SK-N-SH (cell line): ENCODE results near the gene TEKT2. TPM values are rescaled to one million over a fixed set of nuclear protein-coding genes. Genes with fewer than 3 reads are reported as not detected.

Source experiments
- CTCF ChIA-PET: fragments of 300-600, 350-600 bp; formaldehyde crosslinking; extraction: SDS; loops from one replicate; lab custom pipeline; 2021; lab: Yijun Ruan, JAX
- POLR2A ChIA-PET: fragments of 350-600 bp; sonication (Branson Sonifier 250); formaldehyde crosslinking; extraction: SDS; loops from one replicate; lab custom pipeline; 2020; ENCODE audit warnings: antibody characterized with exemption, inconsistent platforms; lab: Yijun Ruan, JAX
- DNase-seq: peaks from one replicate; pipeline ENCODE4 v3.0.0; 2012
- H2AFZ ChIP-seq: fragments of 200-600 bp; sonication (generic); 2 replicates; pipeline ENCODE4 v1.8.1; 2016; ENCODE audit warnings: antibody characterized with exemption, mild to moderate bottlenecking, low read depth
- H3F3A ChIP-seq: fragments of 200-600 bp; sonication (generic); replicated peaks from 2 replicates; pipeline ENCODE3; 2016; ENCODE audit warnings: antibody characterized with exemption, mild to moderate bottlenecking; ENCODE audit not compliant: insufficient read depth
- H3K27ac ChIP-seq, 2 experiments: fragments of 200-500 bp in 1 of 2; fragments of 200-600 bp in 1 of 2; sonication (Bioruptor generic) in 1 of 2; sonication (generic), shearing (Covaris generic) in 1 of 2; 2 replicates each; pipeline versions ENCODE4 v1.5.1 to v1.6.1; 2014 to 2016; ENCODE audit warnings: low read depth in 2 of 2, inconsistent platforms in 1 of 2, low read length in 1 of 2, mild to moderate bottlenecking in 1 of 2, mixed read lengths in 1 of 2
- H3K27me3 ChIP-seq: fragments of 200-600 bp; sonication (generic), shearing (Covaris generic); 2 replicates; pipeline ENCODE4 v1.6.1; 2016; ENCODE audit warnings: mixed run types; ENCODE audit not compliant: insufficient read depth
- H3K36me3 ChIP-seq, 2 experiments: fragments of 200-500 bp in 1 of 2; fragments of 200-600 bp in 1 of 2; sonication (Bioruptor generic) in 1 of 2; sonication (generic) in 1 of 2; replicated peaks in 1 of 2; 2 replicates each; pipeline versions ENCODE3 to v1.5.1; 2014 to 2016; ENCODE audit warnings: low read length in 1 of 2, mild to moderate bottlenecking in 1 of 2; ENCODE audit not compliant: insufficient read depth in 2 of 2, control insufficient read depth in 1 of 2
- H3K4me1 ChIP-seq, 2 experiments: fragments of 200-500 bp in 1 of 2; fragments of 200-600 bp in 1 of 2; sonication (Bioruptor generic) in 1 of 2; sonication (generic), shearing (Covaris generic) in 1 of 2; 2 replicates each; pipeline versions ENCODE4 v1.5.1 to v1.6.1; 2014 to 2016; ENCODE audit warnings: low read depth in 1 of 2, low read length in 1 of 2, mixed run types in 1 of 2; ENCODE audit not compliant: insufficient read depth in 2 of 2, control insufficient read depth in 1 of 2
- H3K4me2 ChIP-seq: fragments of 200-600 bp; sonication (generic), shearing (Covaris generic); 2 replicates; pipeline ENCODE4 v1.6.1; 2017; ENCODE audit warnings: mixed run types
- H3K4me3 ChIP-seq, 2 experiments: fragments of 200-500 bp in 1 of 2; fragments of 200-600 bp in 1 of 2; sonication (Bioruptor generic) in 1 of 2; sonication (generic), shearing (Covaris generic) in 1 of 2; 2 replicates each; pipeline versions ENCODE4 v1.5.1 to v1.8.1; 2014 to 2016; ENCODE audit warnings: low read depth in 2 of 2, inconsistent platforms in 1 of 2, low read length in 1 of 2, mild to moderate bottlenecking in 1 of 2, mixed read lengths in 1 of 2, moderate library complexity in 1 of 2
- H3K79me2 ChIP-seq: fragments of 200-600 bp; sonication (generic); 2 replicates; pipeline ENCODE4 v1.8.1; 2017; ENCODE audit warnings: mild to moderate bottlenecking; ENCODE audit not compliant: insufficient read depth
- H3K9ac ChIP-seq: fragments of 200-600 bp; sonication (generic); 2 replicates; pipeline ENCODE4 v1.6.1; 2017; ENCODE audit warnings: mixed run types
- H3K9me2 ChIP-seq: fragments of 200-600 bp; sonication (generic); 2 replicates; pipeline ENCODE4 v1.6.1; 2017; ENCODE audit warnings: mixed run types
- H3K9me3 ChIP-seq: fragments of 200-600 bp; sonication (generic); 2 replicates; pipeline ENCODE4 v1.6.1; 2017; ENCODE audit warnings: mixed run types, mild to moderate bottlenecking, moderate library complexity
- H4K20me1 ChIP-seq: fragments of 200-600 bp; sonication (generic); 2 replicates; pipeline ENCODE4 v1.6.1; 2017; ENCODE audit warnings: mild to moderate bottlenecking, mixed run types; ENCODE audit not compliant: insufficient read depth
- CHD2 ChIP-seq: fragments of 150-350 bp; IDR thresholded peaks from 2 replicates; pipeline ENCODE4 v1.6.1; 2018; ENCODE audit warnings: low read length; ENCODE audit not compliant: partially characterized antibody
- EP300 ChIP-seq, 2 experiments: IDR thresholded peaks; 2 replicates each; pipeline versions ENCODE4 v1.4.0 to v1.6.1; 2012; ENCODE audit warnings: borderline replicate concordance in 1 of 2, low read depth in 1 of 2, low read length in 1 of 2
- EZH2phosphoT487 ChIP-seq: fragments of 200-600 bp; sonication (generic); IDR thresholded peaks from 2 replicates; pipeline ENCODE4 v1.6.1; 2017; ENCODE audit warnings: low read depth, mixed run types, mild to moderate bottlenecking, antibody characterized with exemption, moderate library complexity, borderline replicate concordance
- FOSL2 ChIP-seq: IDR thresholded peaks from 2 replicates; pipeline ENCODE4 v1.4.0; 2012; ENCODE audit warnings: low read depth, mild to moderate bottlenecking, moderate library complexity, borderline replicate concordance
- FOXJ3 ChIP-seq: sonication (generic); formaldehyde crosslinking; IDR thresholded peaks from 2 replicates; pipeline ENCODE4 v1.5.1; 2020; ENCODE audit warnings: mild to moderate bottlenecking, missing genetic modification reagents
- FOXM1 ChIP-seq: IDR thresholded peaks from 2 replicates; pipeline ENCODE4 v1.4.0; 2012; ENCODE audit warnings: low read depth, mild to moderate bottlenecking
- JUND ChIP-seq: IDR thresholded peaks from 2 replicates; pipeline ENCODE4 v1.4.0; 2012
- MEF2A ChIP-seq: IDR thresholded peaks from 2 replicates; pipeline ENCODE4 v1.4.0; 2012; ENCODE audit warnings: low read depth, borderline replicate concordance
- MXI1 ChIP-seq: IDR thresholded peaks from 2 replicates; pipeline ENCODE4 v1.6.1; 2012; ENCODE audit warnings: mild to moderate bottlenecking, low read depth, low read length, improper control_type of control experiment
- NFIC ChIP-seq: IDR thresholded peaks from 2 replicates; pipeline ENCODE4 v1.4.0; 2012; ENCODE audit warnings: borderline replicate concordance
- NRF1 ChIP-seq: IDR thresholded peaks from 2 replicates; pipeline ENCODE4 v1.6.1; 2012; ENCODE audit warnings: low read depth, mild to moderate bottlenecking, low read length
- POLR2AphosphoS5 ChIP-seq: IDR thresholded peaks from 2 replicates; pipeline ENCODE4 v1.6.1; 2012; ENCODE audit warnings: low read depth, low read length
- RAD21 ChIP-seq: IDR thresholded peaks from 2 replicates; pipeline ENCODE4 v1.6.1; 2012; ENCODE audit warnings: mild to moderate bottlenecking, low read length
- RFX5 ChIP-seq: IDR thresholded peaks from 2 replicates; pipeline ENCODE4 v1.6.1; 2012; ENCODE audit warnings: mild to moderate bottlenecking, improper control_type of control experiment, low read length
- RXRA ChIP-seq: IDR thresholded peaks from 2 replicates; pipeline ENCODE4 v1.4.0; 2012; ENCODE audit warnings: low read depth, mild to moderate bottlenecking, borderline replicate concordance
- SIN3A ChIP-seq: IDR thresholded peaks from 2 replicates; pipeline ENCODE4 v1.6.1; 2012; ENCODE audit warnings: low read depth, mild to moderate bottlenecking, low read length, moderate library complexity, borderline replicate concordance
- YY1 ChIP-seq: IDR thresholded peaks from 2 replicates; pipeline ENCODE4 v1.4.0; 2012; ENCODE audit warnings: low read depth, mild to moderate bottlenecking
- WGBS: methylation state at CpG from one replicate; pipeline ENCODE4 v1.1.6; 2017; ENCODE audit warnings: low lambda C conversion rate; 5-methylcytosine and 5-hydroxymethylcytosine counted together
- polyA plus RNA-seq, 3 experiments: library from polyadenylated mRNA; depleted of rRNA; stranded (reverse); fragments of >200 nt; gene quantifications; 2 replicates each; pipeline ENCODE4 v1.2.3, GENCODE V29; 2012
- TF ChIP-seq, protein P1 (sequence below): IDR thresholded peaks from 2 replicates; pipeline ENCODE4 v1.4.0; 2012; ENCODE audit warnings: low read depth
- TF ChIP-seq, protein P2 (sequence below): fragments of 200-600 bp; sonication (generic); IDR thresholded peaks from 2 replicates; pipeline ENCODE4 v1.6.1; 2017; ENCODE audit warnings: antibody characterized with exemption, mild to moderate bottlenecking, moderate library complexity
- TF ChIP-seq, protein P3 (sequence below): IDR thresholded peaks from 2 replicates; pipeline ENCODE4; 2012

TEKT2 gene
- polyA plus RNA-seq, 1 of the 3 experiments (the other 2 are of a cell fraction): 1.2 TPM

DNA sequence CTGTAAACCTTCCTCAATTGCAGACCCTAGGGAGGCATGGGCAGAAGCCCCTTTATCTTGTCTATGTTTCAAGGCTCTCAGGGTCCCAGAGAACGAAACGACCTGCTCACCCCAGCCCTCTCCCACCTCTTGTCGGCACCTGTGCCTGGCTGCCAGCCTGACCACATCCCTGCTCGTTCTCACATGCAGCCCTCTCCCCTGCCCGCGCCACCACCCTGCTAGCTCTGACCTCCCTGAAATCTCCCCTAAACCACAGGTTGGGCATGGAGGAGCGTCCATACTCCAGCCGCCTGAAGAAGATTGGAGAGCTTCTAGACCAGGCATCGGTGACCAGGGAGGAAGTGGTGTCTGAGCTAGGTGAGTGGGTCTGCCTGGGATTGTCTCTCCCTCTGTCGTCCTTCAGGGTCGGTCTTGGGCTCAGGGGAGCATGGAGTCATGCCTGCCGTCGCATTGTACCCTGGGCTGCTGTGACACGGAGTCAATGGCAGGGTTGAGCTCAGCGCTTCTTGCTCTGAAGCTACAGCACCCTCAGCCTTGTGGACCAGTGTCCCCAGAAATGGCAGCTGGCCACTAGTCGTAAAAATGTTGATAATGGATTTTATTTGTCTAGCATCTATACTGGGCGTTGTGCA, 8.4 kb downstream of the TEKT2 start:
- ChIA-PET CTCF (interaction anchor here (1.4 to 32.6 kb wide), 4 partner anchors 23 to 328 kb away, joined by 3 to 700 read pairs (median 6); no protein-coding TSS in a partner anchor), POLR2A (no interaction called here)
- Histone ChIP-seq H3K4me1 (peaks cover 3 to 75% of the 10 kb centered on the region in 2 experiments; a peak in 3 of 4 replicates), H4K20me1 (no peaks in the 10 kb centered on the region), H3K27me3 (no peaks in the 10 kb centered on the region), H3K9ac (no peak overlapping the region), H3F3A (peaks cover 23% of the 10 kb centered on the region), H3K9me2 (no peaks in the 10 kb centered on the region), H3K4me2 (no peak overlapping the region), H3K79me2 (peaks cover 40% of the 10 kb centered on the region), H3K27ac (peak overlapping the region in 1 of 2 experiments; percentile 99; a peak in 2 of 4 replicates), H3K9me3 (no peaks in the 10 kb centered on the region), H2AFZ (no peak overlapping the region), H3K36me3 (peaks cover 17 to 53% of the 10 kb centered on the region in 2 experiments), H3K4me3 (no peak overlapping the region)
- no peak for DNase-seq
- 96% methylated on average over 13 of the region's 17 CpGs for WGBS
- no peak for TF ChIP-seq EP300 (IDR thresholded peaks at IDR 0.05; ENCODE audit: borderline replicate concordance in 1 of 2, low read depth in 1 of 2, low read length in 1 of 2)
- TF ChIP-seq, protein P1, sequence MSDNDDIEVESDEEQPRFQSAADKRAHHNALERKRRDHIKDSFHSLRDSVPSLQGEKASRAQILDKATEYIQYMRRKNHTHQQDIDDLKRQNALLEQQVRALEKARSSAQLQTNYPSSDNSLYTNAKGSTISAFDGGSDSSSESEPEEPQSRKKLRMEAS: no peak
- TF ChIP-seq RXRA: no peak
- TF ChIP-seq FOSL2: no peak
- no peak for TF ChIP-seq MEF2A
- TF ChIP-seq NFIC: no peak
- no peak for TF ChIP-seq EZH2phosphoT487
- TF ChIP-seq CHD2: no peak
- TF ChIP-seq YY1: no peak
- no peak for TF ChIP-seq FOXJ3
- TF ChIP-seq POLR2AphosphoS5: no peak
- TF ChIP-seq NRF1: no peak
- TF ChIP-seq MXI1: no peak
- TF ChIP-seq, protein P2, sequence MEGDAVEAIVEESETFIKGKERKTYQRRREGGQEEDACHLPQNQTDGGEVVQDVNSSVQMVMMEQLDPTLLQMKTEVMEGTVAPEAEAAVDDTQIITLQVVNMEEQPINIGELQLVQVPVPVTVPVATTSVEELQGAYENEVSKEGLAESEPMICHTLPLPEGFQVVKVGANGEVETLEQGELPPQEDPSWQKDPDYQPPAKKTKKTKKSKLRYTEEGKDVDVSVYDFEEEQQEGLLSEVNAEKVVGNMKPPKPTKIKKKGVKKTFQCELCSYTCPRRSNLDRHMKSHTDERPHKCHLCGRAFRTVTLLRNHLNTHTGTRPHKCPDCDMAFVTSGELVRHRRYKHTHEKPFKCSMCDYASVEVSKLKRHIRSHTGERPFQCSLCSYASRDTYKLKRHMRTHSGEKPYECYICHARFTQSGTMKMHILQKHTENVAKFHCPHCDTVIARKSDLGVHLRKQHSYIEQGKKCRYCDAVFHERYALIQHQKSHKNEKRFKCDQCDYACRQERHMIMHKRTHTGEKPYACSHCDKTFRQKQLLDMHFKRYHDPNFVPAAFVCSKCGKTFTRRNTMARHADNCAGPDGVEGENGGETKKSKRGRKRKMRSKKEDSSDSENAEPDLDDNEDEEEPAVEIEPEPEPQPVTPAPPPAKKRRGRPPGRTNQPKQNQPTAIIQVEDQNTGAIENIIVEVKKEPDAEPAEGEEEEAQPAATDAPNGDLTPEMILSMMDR: no peak
- no peak for TF ChIP-seq RAD21
- TF ChIP-seq JUND: no peak
- no peak for TF ChIP-seq FOXM1
- TF ChIP-seq, protein P3, sequence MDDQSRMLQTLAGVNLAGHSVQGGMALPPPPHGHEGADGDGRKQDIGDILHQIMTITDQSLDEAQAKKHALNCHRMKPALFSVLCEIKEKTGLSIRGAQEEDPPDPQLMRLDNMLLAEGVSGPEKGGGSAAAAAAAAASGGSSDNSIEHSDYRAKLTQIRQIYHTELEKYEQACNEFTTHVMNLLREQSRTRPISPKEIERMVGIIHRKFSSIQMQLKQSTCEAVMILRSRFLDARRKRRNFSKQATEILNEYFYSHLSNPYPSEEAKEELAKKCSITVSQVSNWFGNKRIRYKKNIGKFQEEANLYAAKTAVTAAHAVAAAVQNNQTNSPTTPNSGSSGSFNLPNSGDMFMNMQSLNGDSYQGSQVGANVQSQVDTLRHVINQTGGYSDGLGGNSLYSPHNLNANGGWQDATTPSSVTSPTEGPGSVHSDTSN: no peak
- no peak for TF ChIP-seq RFX5
- TF ChIP-seq SIN3A: no peak
